Measurements from ENCODE around the gene RPL26.

RPL26 gene

GRCh38 chr17:8392274-8392673, 9.3 kb upstream of the RPL26 start:
- H3K4me3 ChIP-seq (ENCODE audit: low read length in 2 of 2): no peak overlapping the region
- no peak overlapping the region for H3K9ac ChIP-seq (ENCODE audit: low read depth, low read length, poor library complexity)
- WGBS, 2 donors (ENCODE audit: extremely low coverage in 2 of 2, insufficient read length in 2 of 2, insufficient replicate concordance in 1 of 2): no CpG with 5 or more reads among the region's 18 CpGs
- H3K36me3 ChIP-seq (replicated peaks in 1 of 2; ENCODE audit: control insufficient read depth in 2 of 2, insufficient read depth in 2 of 2, low read length in 2 of 2): no peaks in the 10 kb centered on the region
- peak overlapping the region; percentile 10 for H3K14ac ChIP-seq (ENCODE audit: low read length)
- H2BK120ac ChIP-seq (ENCODE audit: low read depth, low read length): no peak overlapping the region
- no peak for DNase-seq (ENCODE audit: low spot score)
- no peak overlapping the region for H2AFZ ChIP-seq (ENCODE audit: low read length)
- H3K18ac ChIP-seq (ENCODE audit: low read length): peak overlapping the region; percentile 59
- no peak overlapping the region for H2BK15ac ChIP-seq (ENCODE audit: low read length)
- H3K4me2 ChIP-seq (ENCODE audit: insufficient read depth, low read length, poor library complexity, severe bottlenecking): no peak overlapping the region
- no peak overlapping the region for H4K8ac ChIP-seq (ENCODE audit: low read depth, low read length)
- H3K79me1 ChIP-seq (ENCODE audit: low read depth, low read length): no peaks in the 10 kb centered on the region
- H2BK5ac ChIP-seq (ENCODE audit: low read length): peak overlapping the region; percentile 48
- H3K9me3 ChIP-seq (replicated peaks in 1 of 2; ENCODE audit: control insufficient read depth in 2 of 2, insufficient read depth in 1 of 2, low read depth in 1 of 2, low read length in 2 of 2): no peaks in the 10 kb centered on the region
- peak overlapping the region; percentile 62 for H3K23ac ChIP-seq (ENCODE audit: low read depth, low read length, poor library complexity)
- H3K27ac ChIP-seq (replicated peaks; ENCODE audit: low read length): no peak overlapping the region
- no peak overlapping the region for H4K91ac ChIP-seq (ENCODE audit: low read depth, low read length, poor library complexity)
- no peak overlapping the region for H3K4ac ChIP-seq (ENCODE audit: low read length)
- H3K27me3 ChIP-seq (ENCODE audit: control insufficient read depth in 3 of 3, insufficient read depth in 3 of 3, low read depth in 1 of 3, low read length in 3 of 3): peaks cover 0 to 15% (median 0%) of the 10 kb centered on the region in 3 experiments
- H3K4me1 ChIP-seq (ENCODE audit: control insufficient read depth in 2 of 2, insufficient read depth in 1 of 2, low read depth in 1 of 2, low read length in 2 of 2): no peaks in the 10 kb centered on the region
- H2BK12ac ChIP-seq (ENCODE audit: low read length): no peak overlapping the region
- no peak overlapping the region for H2AK5ac ChIP-seq (ENCODE audit: low read depth, low read length)

- Histone ChIP-seq H2BK5ac (ENCODE audit: low read length) (peak overlapping the region; percentile 48), H2BK120ac (ENCODE audit: low read depth, low read length) (no peak overlapping the region), H4K8ac (ENCODE audit: low read depth, low read length) (peak overlapping the region; percentile 59), H2AK5ac (ENCODE audit: low read depth, low read length) (no peak overlapping the region), H4K91ac (ENCODE audit: low read depth, low read length, poor library complexity) (no peak overlapping the region), H3K4me2 (ENCODE audit: insufficient read depth, low read length, poor library complexity, severe bottlenecking) (no peak overlapping the region), H2BK15ac (ENCODE audit: low read length) (no peak overlapping the region), H3K23ac (ENCODE audit: low read depth, low read length, poor library complexity) (peak overlapping the region; percentile 62), H3K27me3 (ENCODE audit: control insufficient read depth in 3 of 3, insufficient read depth in 3 of 3, low read depth in 1 of 3, low read length in 3 of 3) (peaks cover 0 to 15% (median 0%) of the 10 kb centered on the region in 3 experiments), H3K4ac (ENCODE audit: low read length) (no peak overlapping the region), H3K14ac (ENCODE audit: low read length) (no peak overlapping the region), H3K18ac (ENCODE audit: low read length) (peak overlapping the region; percentile 72), H2AFZ (ENCODE audit: low read length) (no peak overlapping the region), H3K9ac (ENCODE audit: low read depth, low read length, poor library complexity) (no peak overlapping the region), H3K4me1 (ENCODE audit: control insufficient read depth in 2 of 2, insufficient read depth in 1 of 2, low read depth in 1 of 2, low read length in 2 of 2) (no peaks in the 10 kb centered on the region), H3K79me1 (ENCODE audit: low read depth, low read length) (no peaks in the 10 kb centered on the region), H3K9me3 (replicated peaks in 1 of 2; ENCODE audit: control insufficient read depth in 2 of 2, insufficient read depth in 1 of 2, low read depth in 1 of 2, low read length in 2 of 2) (no peaks in the 10 kb centered on the region), H3K36me3 (replicated peaks in 1 of 2; ENCODE audit: control insufficient read depth in 2 of 2, insufficient read depth in 2 of 2, low read length in 2 of 2) (no peaks in the 10 kb centered on the region), H3K27ac (replicated peaks; ENCODE audit: low read length) (no peak overlapping the region), H3K4me3 (ENCODE audit: low read length in 2 of 2) (no peak overlapping the region), H2BK12ac (ENCODE audit: low read length) (no peak overlapping the region)
- no CpG with 5 or more reads among the region's 9 CpGs for WGBS, 2 donors (ENCODE audit: extremely low coverage in 2 of 2, insufficient read length in 2 of 2, insufficient replicate concordance in 1 of 2)
- DNase-seq (ENCODE audit: low spot score): no peak
These were observed 8.7 kb upstream of the RPL26 start for GRCh38 chr17:8391711-8392110.

GRCh38 chr17:8387914-8388651, 5.1 kb upstream of the RPL26 start:
- Histone ChIP-seq H3K4ac (ENCODE audit: low read length) (no peak overlapping the region), H3K4me2 (ENCODE audit: insufficient read depth, low read length, poor library complexity, severe bottlenecking) (no peak overlapping the region), H3K79me1 (ENCODE audit: low read depth, low read length) (no peaks in the 10 kb centered on the region), H3K27ac (replicated peaks; ENCODE audit: low read length) (no peak overlapping the region), H2AFZ (ENCODE audit: low read length) (no peak overlapping the region), H3K9me3 (replicated peaks in 1 of 2; ENCODE audit: control insufficient read depth in 2 of 2, insufficient read depth in 1 of 2, low read depth in 1 of 2, low read length in 2 of 2) (no peaks in the 10 kb centered on the region), H3K14ac (ENCODE audit: low read length) (no peak overlapping the region), H3K36me3 (replicated peaks in 1 of 2; ENCODE audit: control insufficient read depth in 2 of 2, insufficient read depth in 2 of 2, low read length in 2 of 2) (no peaks in the 10 kb centered on the region), H2BK5ac (ENCODE audit: low read length) (no peak overlapping the region), H3K27me3 (ENCODE audit: control insufficient read depth in 3 of 3, insufficient read depth in 3 of 3, low read depth in 1 of 3, low read length in 3 of 3) (no peaks in the 10 kb centered on the region), H3K4me1 (ENCODE audit: control insufficient read depth in 2 of 2, insufficient read depth in 1 of 2, low read depth in 1 of 2, low read length in 2 of 2) (no peaks in the 10 kb centered on the region), H4K91ac (ENCODE audit: low read depth, low read length, poor library complexity) (no peak overlapping the region), H3K18ac (ENCODE audit: low read length) (no peak overlapping the region), H3K4me3 (ENCODE audit: low read length in 2 of 2) (peak overlapping the region in 1 of 2 donors; percentile 34), H2BK12ac (ENCODE audit: low read length) (no peak overlapping the region), H3K9ac (ENCODE audit: low read depth, low read length, poor library complexity) (no peak overlapping the region), H2BK15ac (ENCODE audit: low read length) (no peak overlapping the region), H2BK120ac (ENCODE audit: low read depth, low read length) (no peak overlapping the region), H4K8ac (ENCODE audit: low read depth, low read length) (no peak overlapping the region), H3K23ac (ENCODE audit: low read depth, low read length, poor library complexity) (no peak overlapping the region), H2AK5ac (ENCODE audit: low read depth, low read length) (no peak overlapping the region)
- no CpG with 5 or more reads among the region's 7 CpGs for WGBS, 2 donors (ENCODE audit: extremely low coverage in 2 of 2, insufficient read length in 2 of 2, insufficient replicate concordance in 1 of 2)
- DNase-seq (ENCODE audit: low spot score): no peak

GRCh38 chr17:8386841-8387240, 3.8 kb upstream of the RPL26 start:
- no peak overlapping the region for H3K4ac ChIP-seq (ENCODE audit: low read length)
- DNase-seq (ENCODE audit: low spot score): no peak
- H3K79me1 ChIP-seq (ENCODE audit: low read depth, low read length): no peaks in the 10 kb centered on the region
- H2BK120ac ChIP-seq (ENCODE audit: low read depth, low read length): no peak overlapping the region
- H2BK15ac ChIP-seq (ENCODE audit: low read length): no peak overlapping the region
- no peak overlapping the region for H2BK12ac ChIP-seq (ENCODE audit: low read length)
- no peak overlapping the region for H3K9ac ChIP-seq (ENCODE audit: low read depth, low read length, poor library complexity)
- no peak overlapping the region for H2AK5ac ChIP-seq (ENCODE audit: low read depth, low read length)
- H3K36me3 ChIP-seq (replicated peaks in 1 of 2; ENCODE audit: control insufficient read depth in 2 of 2, insufficient read depth in 2 of 2, low read length in 2 of 2): peaks cover 2 to 3% of the 10 kb centered on the region in 2 donors
- no peak overlapping the region for H4K91ac ChIP-seq (ENCODE audit: low read depth, low read length, poor library complexity)
- no peak overlapping the region for H3K4me3 ChIP-seq (ENCODE audit: low read length in 2 of 2)
- H3K4me2 ChIP-seq (ENCODE audit: insufficient read depth, low read length, poor library complexity, severe bottlenecking): no peak overlapping the region
- WGBS, 2 donors (ENCODE audit: extremely low coverage in 2 of 2, insufficient read length in 2 of 2, insufficient replicate concordance in 1 of 2): no CpG with 5 or more reads among the region's 6 CpGs
- H3K9me3 ChIP-seq (replicated peaks in 1 of 2; ENCODE audit: control insufficient read depth in 2 of 2, insufficient read depth in 1 of 2, low read depth in 1 of 2, low read length in 2 of 2): no peaks in the 10 kb centered on the region
- H3K4me1 ChIP-seq (ENCODE audit: control insufficient read depth in 2 of 2, insufficient read depth in 1 of 2, low read depth in 1 of 2, low read length in 2 of 2): peaks cover 2% of the 10 kb centered on the region in 2 donors
- no peak overlapping the region for H3K18ac ChIP-seq (ENCODE audit: low read length)
- H3K23ac ChIP-seq (ENCODE audit: low read depth, low read length, poor library complexity): no peak overlapping the region
- no peak overlapping the region for H3K27ac ChIP-seq (replicated peaks; ENCODE audit: low read length)
- no peak overlapping the region for H3K14ac ChIP-seq (ENCODE audit: low read length)
- no peak overlapping the region for H4K8ac ChIP-seq (ENCODE audit: low read depth, low read length)
- H2AFZ ChIP-seq (ENCODE audit: low read length): no peak overlapping the region
- H3K27me3 ChIP-seq (ENCODE audit: control insufficient read depth in 3 of 3, insufficient read depth in 3 of 3, low read depth in 1 of 3, low read length in 3 of 3): no peaks in the 10 kb centered on the region
- H2BK5ac ChIP-seq (ENCODE audit: low read length): no peak overlapping the region

Data from neuronal stem cell (in vitro differentiated cells).